ENCODE data around the gene CCDC186. TPM values are rescaled to one million over a fixed set of nuclear protein-coding genes. Genes with fewer than 3 reads are reported as not detected.
A peak's percentile ranks its signal among the peaks of the same experiment; 100 is the strongest.

Gene CCDC186
- total and polyA plus RNA-seq, 2 donors (not counting 1 experiment from before 2014, with no cell fraction given), result 13.0 to 15.7 TPM

GRCh38 chr10:114166043-114166442 is 8.0 kb downstream of the CCDC186 start:
- Histone ChIP-seq H3K4me1 (ENCODE audit: control insufficient read depth, extremely low read depth, insufficient read depth, low read length) (no peaks in the 10 kb centered on the region), H3K79me2 (ENCODE audit: control insufficient read depth, insufficient read depth, low read length) (peaks cover 9% of the 10 kb centered on the region), H3K27me3 (ENCODE audit: control insufficient read depth, insufficient read depth, low read length) (no peaks in the 10 kb centered on the region), H3K4me3 (replicated peaks in 1 of 4; ENCODE audit: control extremely low read depth in 1 of 4, insufficient read depth in 1 of 4, low read depth in 3 of 4, low read length in 4 of 4) (no peak overlapping the region), H3K27ac (ENCODE audit: insufficient read depth, low read length) (no peak overlapping the region), H3K4me2 (ENCODE audit: extremely low read depth, insufficient read depth, low read length) (no peak overlapping the region), H2AFZ (ENCODE audit: low read length) (no peak overlapping the region), H3K9ac (ENCODE audit: insufficient read depth, low read length) (no peak overlapping the region), H3K36me3 (ENCODE audit: control insufficient read depth, insufficient read depth, low read length) (no peaks in the 10 kb centered on the region), H4K20me1 (ENCODE audit: control insufficient read depth, extremely low read depth, insufficient read depth, low read length) (no peaks in the 10 kb centered on the region), H3K9me3 (ENCODE audit: control insufficient read depth, insufficient read depth, low read depth, low read length) (no peaks in the 10 kb centered on the region)
- TF ChIP-seq EZH2 (IDR thresholded peaks at IDR 0.05; ENCODE audit: low read length, missing control alignments) (no peak), CTCF (conservative IDR thresholded peaks at IDR 0.05 in 1 of 2, IDR thresholded peaks at IDR 0.05 in 1 of 2; ENCODE audit: low read depth in 1 of 2, low read length in 2 of 2) (no peak)
- peak in 1 of 2 donors; percentile 53 for DNase-seq (ENCODE audit: low read depth in 2 of 2)

DNA sequence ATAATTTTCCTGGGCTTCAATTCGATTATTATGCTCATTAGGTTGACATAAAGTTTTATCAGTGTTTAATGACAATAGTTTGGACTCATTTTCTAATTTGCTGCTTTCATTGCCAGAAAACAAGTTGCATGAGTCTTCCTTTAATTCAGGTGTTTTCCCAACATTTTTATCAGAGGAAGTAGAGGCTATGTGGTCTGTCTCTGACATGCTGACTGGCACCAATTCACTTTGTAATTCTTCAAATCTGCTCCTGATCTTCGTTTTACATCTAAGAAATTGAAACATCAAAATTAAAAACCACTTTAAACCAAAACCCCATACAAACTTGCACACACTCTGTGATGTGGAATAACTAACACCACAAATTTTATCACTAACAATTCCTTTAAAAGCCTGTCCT is 10.9 kb downstream of the CCDC186 start:
- DNase-seq (ENCODE audit: low read depth in 2 of 2), result no peak
- H3K79me2 ChIP-seq (ENCODE audit: control insufficient read depth, insufficient read depth, low read length), result peaks cover under 1% of the 10 kb centered on the region
- no peak overlapping the region for H3K4me3 ChIP-seq (replicated peaks in 1 of 4; ENCODE audit: control extremely low read depth in 1 of 4, insufficient read depth in 1 of 4, low read depth in 3 of 4, low read length in 4 of 4)
- no peaks in the 10 kb centered on the region for H3K4me1 ChIP-seq (ENCODE audit: control insufficient read depth, extremely low read depth, insufficient read depth, low read length)
- no peaks in the 10 kb centered on the region for H3K36me3 ChIP-seq (ENCODE audit: control insufficient read depth, insufficient read depth, low read length)
- H3K4me2 ChIP-seq (ENCODE audit: extremely low read depth, insufficient read depth, low read length), result no peak overlapping the region
- H3K9ac ChIP-seq (ENCODE audit: insufficient read depth, low read length), result no peak overlapping the region
- no peak overlapping the region for H2AFZ ChIP-seq (ENCODE audit: low read length)
- TF ChIP-seq CTCF (conservative IDR thresholded peaks at IDR 0.05 in 1 of 2, IDR thresholded peaks at IDR 0.05 in 1 of 2; ENCODE audit: low read depth in 1 of 2, low read length in 2 of 2), result no peak
- TF ChIP-seq EZH2 (IDR thresholded peaks at IDR 0.05; ENCODE audit: low read length, missing control alignments), result no peak
- no peaks in the 10 kb centered on the region for H4K20me1 ChIP-seq (ENCODE audit: control insufficient read depth, extremely low read depth, insufficient read depth, low read length)
- H3K27me3 ChIP-seq (ENCODE audit: control insufficient read depth, insufficient read depth, low read length), result no peaks in the 10 kb centered on the region
- no peak overlapping the region for H3K27ac ChIP-seq (ENCODE audit: insufficient read depth, low read length)
- H3K9me3 ChIP-seq (ENCODE audit: control insufficient read depth, insufficient read depth, low read depth, low read length), result no peaks in the 10 kb centered on the region

GRCh38 chr10:114157912-114158311 is 16.1 kb downstream of the CCDC186 start:
- H2AFZ ChIP-seq (ENCODE audit: low read length), result no peak overlapping the region
- H4K20me1 ChIP-seq (ENCODE audit: control insufficient read depth, extremely low read depth, insufficient read depth, low read length), result no peaks in the 10 kb centered on the region
- no peaks in the 10 kb centered on the region for H3K9me3 ChIP-seq (ENCODE audit: control insufficient read depth, insufficient read depth, low read depth, low read length)
- no peak overlapping the region for H3K9ac ChIP-seq (ENCODE audit: insufficient read depth, low read length)
- no peaks in the 10 kb centered on the region for H3K36me3 ChIP-seq (ENCODE audit: control insufficient read depth, insufficient read depth, low read length)
- no peak for DNase-seq (ENCODE audit: low read depth in 2 of 2)
- H3K4me2 ChIP-seq (ENCODE audit: extremely low read depth, insufficient read depth, low read length), result no peak overlapping the region
- TF ChIP-seq EZH2 (IDR thresholded peaks at IDR 0.05; ENCODE audit: low read length, missing control alignments) (no peak), CTCF (conservative IDR thresholded peaks at IDR 0.05 in 1 of 2, IDR thresholded peaks at IDR 0.05 in 1 of 2; ENCODE audit: low read depth in 1 of 2, low read length in 2 of 2) (no peak)
- H3K27me3 ChIP-seq (ENCODE audit: control insufficient read depth, insufficient read depth, low read length), result no peaks in the 10 kb centered on the region
- no peak overlapping the region for H3K4me3 ChIP-seq (replicated peaks in 1 of 4; ENCODE audit: control extremely low read depth in 1 of 4, insufficient read depth in 1 of 4, low read depth in 3 of 4, low read length in 4 of 4)
- H3K27ac ChIP-seq (ENCODE audit: insufficient read depth, low read length), result no peak overlapping the region
- H3K79me2 ChIP-seq (ENCODE audit: control insufficient read depth, insufficient read depth, low read length), result no peaks in the 10 kb centered on the region
- no peaks in the 10 kb centered on the region for H3K4me1 ChIP-seq (ENCODE audit: control insufficient read depth, extremely low read depth, insufficient read depth, low read length)

Measured in fibroblast of lung (primary cell).